IMR-90 (cell line): Measurements from ENCODE around the gene CDX1. TPM values are rescaled to one million over a fixed set of nuclear protein-coding genes. Genes with fewer than 3 reads are reported as not detected.

Experiments
- ATAC-seq: fragments of 200-7000 bp; cut with Tn5 transposase; 2 replicates; pipeline ENCODE4 v1.9.1; 2020; ENCODE audit warnings: low read depth, mild to moderate bottlenecking, moderate library complexity
- BruUV-seq: library from RNA; stranded (reverse); fragments of 400-500 nt; replicated peaks from 2 replicates; lab custom pipeline; 2021; lab: Mats Ljungman, UMichigan
- CTCF ChIA-PET: fragments of 300-600 bp; formaldehyde crosslinking; extraction: SDS; loops from one replicate; lab custom pipeline; 2021; ENCODE audit warnings: antibody characterized with exemption; lab: Yijun Ruan, JAX
- POLR2A ChIA-PET: fragments of 300-600 bp; sonication (Branson Sonifier 250); formaldehyde crosslinking; loops from one replicate; lab custom pipeline; 2022; ENCODE audit warnings: antibody characterized with exemption; ENCODE audit not compliant: unreplicated experiment; lab: Charles Lee
- DNase-seq: peaks from one replicate; pipeline ENCODE4 v3.0.0; 2013
- H2AFZ ChIP-seq: replicated peaks from 2 replicates; pipeline ENCODE3; 2013; ENCODE audit warnings: low read length, mild to moderate bottlenecking; ENCODE audit not compliant: poor library complexity
- H2AK5ac ChIP-seq: 2 replicates; pipeline ENCODE4 v1.6.1; 2013; ENCODE audit warnings: low read depth, low read length, inconsistent platforms
- H2AK9ac ChIP-seq: replicated peaks from 2 replicates; pipeline ENCODE3; 2013; ENCODE audit warnings: mild to moderate bottlenecking, low read depth, low read length, moderate library complexity; ENCODE audit not compliant: poor library complexity
- H2BK120ac ChIP-seq: 2 replicates; pipeline ENCODE4 v1.6.1; 2013; ENCODE audit warnings: low read depth, low read length, inconsistent platforms
- H2BK15ac ChIP-seq: 3 replicates; pipeline ENCODE4 v1.6.1; 2013; ENCODE audit warnings: low read depth, low read length, inconsistent platforms
- H2BK20ac ChIP-seq: 2 replicates; pipeline ENCODE4 v1.6.1; 2013; ENCODE audit warnings: low read depth, mild to moderate bottlenecking, inconsistent platforms, low read length, moderate library complexity
- H2BK5ac ChIP-seq: 2 replicates; pipeline ENCODE4 v1.6.1; 2013; ENCODE audit warnings: mild to moderate bottlenecking, low read depth, low read length, inconsistent platforms; ENCODE audit not compliant: poor library complexity, severe bottlenecking
- H3K14ac ChIP-seq: replicated peaks from 2 replicates; pipeline ENCODE4 v1.6.1; 2013; ENCODE audit warnings: low read depth, low read length, inconsistent platforms
- H3K18ac ChIP-seq: 2 replicates; pipeline ENCODE4 v1.6.1; 2013; ENCODE audit warnings: low read depth, low read length, control low read depth
- H3K23ac ChIP-seq: 2 replicates; pipeline ENCODE4 v1.6.1; 2013; ENCODE audit warnings: low read depth, low read length, inconsistent platforms
- H3K27ac ChIP-seq: 2 replicates; pipeline ENCODE4 v1.5.1; 2013; ENCODE audit warnings: mild to moderate bottlenecking, control low read depth, low read length; ENCODE audit not compliant: insufficient read depth
- H3K27me3 ChIP-seq: 2 replicates; pipeline ENCODE4 v1.6.1; 2013; ENCODE audit warnings: low read length; ENCODE audit not compliant: control insufficient read depth, insufficient read depth
- H3K36me3 ChIP-seq: 2 replicates; pipeline ENCODE4 v1.6.1; 2013; ENCODE audit warnings: low read length, mixed read lengths; ENCODE audit not compliant: control insufficient read depth, insufficient read depth
- H3K4ac ChIP-seq: 2 replicates; pipeline ENCODE4 v1.6.1; 2013; ENCODE audit warnings: low read depth, low read length, inconsistent platforms
- H3K4me1 ChIP-seq: 2 replicates; pipeline ENCODE4 v1.6.1; 2013; ENCODE audit warnings: low read length, mixed read lengths; ENCODE audit not compliant: control insufficient read depth, insufficient read depth
- H3K4me2 ChIP-seq: 2 replicates; pipeline ENCODE4 v1.6.1; 2013; ENCODE audit warnings: low read depth, mild to moderate bottlenecking, control low read depth, low read length, moderate library complexity
- H3K4me3 ChIP-seq: 2 replicates; pipeline ENCODE4 v1.5.1; 2013; ENCODE audit warnings: low read depth, mild to moderate bottlenecking, control low read depth, low read length, moderate library complexity; ENCODE audit not compliant: insufficient read depth
- H3K56ac ChIP-seq: 2 replicates; pipeline ENCODE4 v1.6.1; 2013; ENCODE audit warnings: low read length, inconsistent platforms; ENCODE audit not compliant: insufficient read depth; ENCODE audit errors: extremely low read depth
- H3K79me1 ChIP-seq, 2 experiments: 2 replicates each; pipeline ENCODE4 v1.6.1; 2013; ENCODE audit warnings: low read length in 2 of 2, inconsistent platforms in 1 of 2, low read depth in 1 of 2
- H3K9ac ChIP-seq: 2 replicates; pipeline ENCODE4 v1.6.1; 2013; ENCODE audit warnings: low read depth, low read length, control low read depth
- H3K9me1 ChIP-seq: 2 replicates; pipeline ENCODE4 v1.6.1; 2013; ENCODE audit warnings: low read length, inconsistent platforms; ENCODE audit not compliant: insufficient read depth
- H3K9me3 ChIP-seq: 2 replicates; pipeline ENCODE4 v1.6.1; 2013; ENCODE audit warnings: low read length; ENCODE audit not compliant: control insufficient read depth, insufficient read depth
- H4K20me1 ChIP-seq: 2 replicates; pipeline ENCODE4 v1.6.1; 2013; ENCODE audit warnings: low read length, inconsistent platforms; ENCODE audit not compliant: insufficient read depth
- H4K5ac ChIP-seq: 2 replicates; pipeline ENCODE4 v1.6.1; 2013; ENCODE audit warnings: mild to moderate bottlenecking, low read depth, low read length, control low read depth
- H4K8ac ChIP-seq, 2 experiments: 2 replicates each; pipeline ENCODE4 v1.6.1; 2013; ENCODE audit warnings: low read depth in 2 of 2, low read length in 2 of 2, control low read depth in 1 of 2, inconsistent platforms in 1 of 2
- H4K91ac ChIP-seq: 2 replicates; pipeline ENCODE4 v1.6.1; 2013; ENCODE audit warnings: low read depth, low read length, inconsistent platforms; ENCODE audit not compliant: insufficient read depth
- BHLHE40 ChIP-seq: fragments of 150-350 bp; IDR thresholded peaks from 2 replicates; pipeline ENCODE4 v1.6.1; 2016; ENCODE audit warnings: mild to moderate bottlenecking, low read depth, low read length
- CEBPB ChIP-seq: IDR thresholded peaks from 2 replicates; pipeline ENCODE4 v1.6.1; 2012; ENCODE audit warnings: low read depth, low read length, improper control_type of control experiment
- CHD1 ChIP-seq: IDR thresholded peaks from 2 replicates; pipeline ENCODE4 v1.6.1; 2012; ENCODE audit warnings: low read depth, low read length, improper control_type of control experiment
- CTCF ChIP-seq: conservative IDR thresholded peaks from 2 replicates; pipeline ENCODE4 v1.5.1; 2012; ENCODE audit warnings: mild to moderate bottlenecking, low read depth, low read length, improper control_type of control experiment
- ELK1 ChIP-seq: fragments of 150-350 bp; IDR thresholded peaks from 2 replicates; pipeline ENCODE4 v1.6.1; 2016; ENCODE audit warnings: low read depth, mild to moderate bottlenecking, low read length, moderate library complexity, borderline replicate concordance
- FOS ChIP-seq: fragments of 150-350 bp; IDR thresholded peaks from 2 replicates; pipeline ENCODE4 v1.6.1; 2016; ENCODE audit warnings: low read depth, low read length
- MAFK ChIP-seq: IDR thresholded peaks from 2 replicates; pipeline ENCODE4 v1.6.1; 2012; ENCODE audit warnings: low read depth, low read length, improper control_type of control experiment
- MAZ ChIP-seq: IDR thresholded peaks from 2 replicates; pipeline ENCODE4 v1.6.1; 2012; ENCODE audit warnings: low read depth, mild to moderate bottlenecking, low read length, improper control_type of control experiment, moderate library complexity, borderline replicate concordance
- MXI1 ChIP-seq: IDR thresholded peaks from 2 replicates; pipeline ENCODE4 v1.6.1; 2012; ENCODE audit warnings: low read depth, mild to moderate bottlenecking, low read length, moderate library complexity, borderline replicate concordance
- RAD21 ChIP-seq: IDR thresholded peaks from 2 replicates; pipeline ENCODE4 v1.6.1; 2012; ENCODE audit warnings: low read length, improper control_type of control experiment
- RCOR1 ChIP-seq: IDR thresholded peaks from 2 replicates; pipeline ENCODE4 v1.6.1; 2012; ENCODE audit warnings: mild to moderate bottlenecking, low read length, improper control_type of control experiment; ENCODE audit not compliant: insufficient replicate concordance
- RFX5 ChIP-seq: IDR thresholded peaks from 2 replicates; pipeline ENCODE4 v1.8.0; 2012; ENCODE audit warnings: low read depth, mild to moderate bottlenecking, low read length, moderate library complexity
- SMC3 ChIP-seq: fragments of 150-350 bp; IDR thresholded peaks from 2 replicates; pipeline ENCODE4 v1.6.1; 2016; ENCODE audit warnings: low read depth, mild to moderate bottlenecking, antibody characterized with exemption, low read length, moderate library complexity
- USF2 ChIP-seq: fragments of 150-350 bp; IDR thresholded peaks from 2 replicates; pipeline ENCODE4 v1.6.1; 2017; ENCODE audit warnings: mild to moderate bottlenecking, antibody characterized with exemption, low read length, low read depth
- WGBS, 2 experiments: methylation state at CpG; one replicate each; pipeline versions ENCODE4 v1.1.5 to v1.1.7; 2013; ENCODE audit warnings: missing lambda C conversion rate in 2 of 2; ENCODE audit not compliant: insufficient read length in 1 of 2; ENCODE audit errors: extremely low coverage in 2 of 2; 5-methylcytosine and 5-hydroxymethylcytosine counted together
- dilution Hi-C: fragments of 300-500 bp; cut with HindIII; formaldehyde crosslinking; loops from one replicate; pipeline ENCODE4 v1.14.3; 2018; ENCODE audit warnings: low sequenced_read_pairs; ENCODE audit not compliant: unreplicated experiment
- in situ Hi-C: fragments of 300-500 bp; cut with MboI; formaldehyde crosslinking; loops from 3 replicates; pipeline ENCODE4 v1.14.3; 2019; ENCODE audit warnings: low sequenced_read_pairs, inconsistent platforms, mixed read lengths
- intact Hi-C: fragments of 100-400 bp; cut with micrococcal nuclease; formaldehyde crosslinking; loops from 2 replicates; pipeline ENCODE4 v1.10.0; 2022
- polyA plus RNA-seq, 3 experiments: library from polyadenylated mRNA; depleted of rRNA; stranded (reverse); fragments of >200 nt; gene quantifications; 2 replicates each; pipeline ENCODE4 v1.2.3, GENCODE V29; 2012; ENCODE audit warnings: low replicate concordance in 1 of 3
- total RNA-seq: library from RNA; depleted of rRNA; stranded (reverse); fragments of >200 nt; gene quantifications from 2 replicates; pipeline ENCODE4 v1.2.3, GENCODE V29; 2012

CDX1 gene
- total and polyA plus RNA-seq, 2 of the 4 experiments (the other 2 are of a cell fraction), result 0.18 to 0.24 TPM

GRCh38 chr5:150221471-150221870, 54.9 kb downstream of the CDX1 start:
- Histone ChIP-seq H2BK20ac (no peak overlapping the region), H2AFZ (no peak overlapping the region), H2BK15ac (no peak overlapping the region), H4K5ac (no peak overlapping the region), H3K9me1 (no peaks in the 10 kb centered on the region), H3K27me3 (no peaks in the 10 kb centered on the region; the same call in 1 of the 2 replicates), H3K4me2 (no peak overlapping the region), H3K23ac (no peak overlapping the region), H4K91ac (no peak overlapping the region), H2AK5ac (0 out of 2 replicates have a peak overlapping the region, but pooled peaks have one; percentile 24), H3K4me3 (no peak overlapping the region), H3K4me1 (0 out of 2 replicates have a peak, but pooled peaks cover 2% of the 10 kb centered on the region), H3K56ac (no peak overlapping the region), H3K4ac (no peak overlapping the region), H4K20me1 (no peaks in the 10 kb centered on the region), H3K18ac (no peak overlapping the region), H4K8ac (no peak overlapping the region), H2BK120ac (no peak overlapping the region), H3K9me3 (no peaks in the 10 kb centered on the region), H3K9ac (no peak overlapping the region), H3K27ac (no peak overlapping the region), H3K79me1 (no peaks in the 10 kb centered on the region), H3K14ac (no peak overlapping the region), H2AK9ac (no peak overlapping the region), H3K36me3 (no peaks in the 10 kb centered on the region), H2BK5ac (no peak overlapping the region)
- no CpG with 5 or more reads among the region's 5 CpGs for WGBS, 2 experiments
- in situ Hi-C loops (loop anchor here (25.0 kb wide), 1 partner anchor 584 kb away; no protein-coding TSS in a partner anchor), dilution Hi-C loops (no loop called here), intact Hi-C loops (no loop called here)
- ChIA-PET CTCF (interaction anchor here (0.6 kb wide), 1 partner anchor 16 kb away, joined by 3 read pairs; no protein-coding TSS in a partner anchor), POLR2A (no interaction called here)
- TF ChIP-seq SMC3 (no peak), BHLHE40 (no peak), FOS (no peak), USF2 (no peak), ELK1 (no peak), RCOR1 (no peak), CEBPB (no peak), MAFK (no peak), MAZ (no peak), CTCF (no peak), RFX5 (no peak), RAD21 (no peak), CHD1 (no peak), MXI1 (no peak)
- BruUV-seq, result no TSS peak
- ATAC-seq (no peak), DNase-seq (no peak)
